ENCODE results near the gene PPP3CA.

- TF ChIP-seq EGR1 (IDR thresholded peaks at IDR 0.05; ENCODE audit: borderline replicate concordance, low read depth, low read length) (no peak), RFX5 (IDR thresholded peaks at IDR 0.05; ENCODE audit: borderline replicate concordance, low read depth, low read length) (no peak), KDM4A (IDR thresholded peaks at IDR 0.05; ENCODE audit: low read depth, low read length, severe bottlenecking) (no peak), CTCF (IDR thresholded peaks at IDR 0.05; ENCODE audit: control extremely low read depth in 1 of 3, insufficient read depth in 1 of 3, low read depth in 1 of 3, low read length in 3 of 3) (no peak), SP1 (IDR thresholded peaks at IDR 0.05; ENCODE audit: low read depth, low read length) (no peak), CEBPB (IDR thresholded peaks at IDR 0.05; ENCODE audit: low read depth, low read length) (no peak), MAFK (IDR thresholded peaks at IDR 0.05; ENCODE audit: low read depth, low read length) (no peak), TAF1 (IDR thresholded peaks at IDR 0.05; ENCODE audit: low read depth, low read length) (no peak), EZH2 (IDR thresholded peaks at IDR 0.05; ENCODE audit: low read depth, low read length, severe bottlenecking) (no peak), SIN3A (conservative IDR thresholded peaks at IDR 0.05 in 1 of 2, IDR thresholded peaks at IDR 0.05 in 1 of 2; ENCODE audit: low read depth in 1 of 2, low read length in 2 of 2) (no peak), YY1 (IDR thresholded peaks at IDR 0.05; ENCODE audit: low read depth, low read length) (no peak), USF2 (IDR thresholded peaks at IDR 0.05; ENCODE audit: low read length) (no peak), POLR2A (IDR thresholded peaks at IDR 0.05; ENCODE audit: control extremely low read depth in 1 of 2, low read depth in 2 of 2, low read length in 2 of 2) (no peak)
Observed at GRCh38 chr4:101155368-101155767, 192.0 kb downstream of the PPP3CA start.

Data from H1 (cell line).